Common myeloid progenitor, CD34-positive (primary cell): Measurements from ENCODE around the gene TMEM175.

Experiments used
- CTCF ChIA-PET: fragments of 350-600 bp; sonication (Branson Sonifier 250); formaldehyde crosslinking; loops from one replicate; lab custom pipeline; 2021; ENCODE audit warnings: antibody characterized with exemption; lab: Charles Lee
- POLR2A ChIA-PET: fragments of 350-600 bp; sonication (Branson Sonifier 250); formaldehyde crosslinking; loops from one replicate; lab custom pipeline; 2021; ENCODE audit warnings: antibody characterized with exemption; lab: Charles Lee
- DNase-seq, 3 donors: peaks; one replicate each; pipeline versions ENCODE4 v3.0.0 to v3.0.0-alpha.2; 2013
- H3K27ac ChIP-seq, 2 experiments: 1 replicate in 1 of 2; 2 replicates in 1 of 2; pipeline ENCODE4 v1.7.0; 2013; ENCODE audit warnings: inconsistent platforms in 2 of 2, low read length in 2 of 2, mild to moderate bottlenecking in 2 of 2, low read depth in 1 of 2, moderate library complexity in 1 of 2; ENCODE audit not compliant: severe bottlenecking in 2 of 2, insufficient read depth in 1 of 2, poor library complexity in 1 of 2
- H3K27me3 ChIP-seq, 5 experiments: replicated peaks in 2 of 5; 1 replicate in 3 of 5; 2 replicates in 2 of 5; pipeline versions ENCODE4 v1.6.1 to v1.7.0; 2013; ENCODE audit warnings: low read length in 4 of 5, mild to moderate bottlenecking in 2 of 5, moderate library complexity in 2 of 5, inconsistent platforms in 1 of 5; ENCODE audit not compliant: insufficient read depth in 5 of 5, control insufficient read depth in 4 of 5
- H3K36me3 ChIP-seq, 4 experiments: 1 replicate in 2 of 4; 2 replicates in 2 of 4; pipeline versions ENCODE4 v1.6.1 to v1.7.0; 2013; ENCODE audit warnings: low read length in 3 of 4, control low read depth in 1 of 4, mild to moderate bottlenecking in 1 of 4; ENCODE audit not compliant: control insufficient read depth in 4 of 4, insufficient read depth in 4 of 4
- H3K4me1 ChIP-seq, 4 experiments: 1 replicate in 3 of 4; 2 replicates in 1 of 4; pipeline versions ENCODE4 v1.6.1 to v1.7.1; 2013; ENCODE audit warnings: low read length in 3 of 4, mild to moderate bottlenecking in 3 of 4, control low read depth in 1 of 4, inconsistent platforms in 1 of 4, moderate library complexity in 1 of 4; ENCODE audit not compliant: control insufficient read depth in 4 of 4, insufficient read depth in 4 of 4; ENCODE audit errors: control extremely low read depth in 1 of 4
- H3K4me3 ChIP-seq, 7 experiments: 1 replicate in 4 of 7; 2 replicates in 3 of 7; pipeline versions ENCODE4 v1.5.1 to v1.7.0; 2013; ENCODE audit warnings: mild to moderate bottlenecking in 7 of 7, low read length in 6 of 7, moderate library complexity in 6 of 7, inconsistent platforms in 2 of 7, low read depth in 2 of 7, control low read depth in 1 of 7; ENCODE audit not compliant: insufficient read depth in 4 of 7, control insufficient read depth in 1 of 7; ENCODE audit errors: extremely low read depth in 1 of 7
- H3K9me3 ChIP-seq, 5 experiments: 1 replicate in 4 of 5; 2 replicates in 1 of 5; pipeline versions ENCODE4 v1.6.1 to v1.7.1; 2013; ENCODE audit warnings: low read length in 4 of 5, mild to moderate bottlenecking in 2 of 5, inconsistent platforms in 1 of 5, low read depth in 1 of 5, moderate library complexity in 1 of 5; ENCODE audit not compliant: control insufficient read depth in 4 of 5, insufficient read depth in 2 of 5; ENCODE audit errors: control extremely low read depth in 1 of 5
- WGBS: methylation state at CpG from one replicate; pipeline ENCODE4 v1.1.5; 2013; ENCODE audit not compliant: insufficient coverage; 5-methylcytosine and 5-hydroxymethylcytosine counted together

The TMEM175 gene

DNA sequence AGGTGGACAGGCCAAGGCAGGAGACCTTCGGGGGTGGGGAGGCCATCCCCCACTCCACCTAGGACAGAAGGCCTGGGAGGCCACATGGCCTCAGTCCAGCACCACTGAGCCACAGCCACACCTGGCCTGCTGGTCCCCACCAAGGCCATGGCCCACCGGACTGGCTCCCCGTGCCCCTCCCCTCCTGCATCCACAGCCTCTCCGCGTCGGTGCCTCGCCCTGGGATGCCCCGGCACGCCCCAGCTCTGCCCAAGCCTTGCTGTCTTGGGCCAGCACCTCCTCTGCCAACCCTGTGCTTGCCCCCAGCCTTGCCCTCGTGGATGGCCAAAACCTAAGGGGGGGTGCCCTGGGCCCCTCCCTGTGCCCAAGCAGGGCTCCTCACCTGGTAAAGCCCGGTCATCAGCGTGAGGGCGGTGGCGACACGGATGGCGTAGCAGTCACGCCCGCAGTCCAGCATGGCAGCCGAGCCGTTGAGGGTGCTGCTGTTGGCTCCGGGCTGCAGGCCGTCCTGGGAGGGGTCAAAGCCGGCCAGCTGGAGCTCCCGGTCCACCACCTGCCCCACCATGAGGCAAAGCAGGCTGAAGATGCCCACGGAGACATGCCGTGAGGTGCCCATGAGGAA lies 58.6 kb downstream of the TMEM175 start:
- Histone ChIP-seq H3K9me3 (no peaks in the 10 kb centered on the region), H3K4me3 (no peak overlapping the region), H3K4me1 (peaks cover 6 to 20% (median 16%) of the 10 kb centered on the region in 4 experiments), H3K27me3 (peaks cover 0 to 6% (median 2%) of the 10 kb centered on the region in 5 experiments), H3K27ac (no peak overlapping the region), H3K36me3 (peaks cover 0 to 26% (median 13%) of the 10 kb centered on the region in 4 experiments)
- 94% methylated on average over 22 of the region's 26 CpGs for WGBS
- ChIA-PET CTCF (no interaction called here), POLR2A (no interaction called here)
- DNase-seq, result no peak

- H3K9me3 ChIP-seq, result no peaks in the 10 kb centered on the region
- POLR2A ChIA-PET, result no interaction called here
- 97% methylated on average over 48 of the region's 50 CpGs for WGBS
- H3K4me1 ChIP-seq, result peaks cover 0 to 13% (median 8%) of the 10 kb centered on the region in 4 experiments
- CTCF ChIA-PET, result interaction anchor here (0.6 kb wide), 1 partner anchor 189 kb away, joined by 3 read pairs; no protein-coding TSS in a partner anchor
- peaks cover 0 to 14% (median 7%) of the 10 kb centered on the region in 5 experiments for H3K27me3 ChIP-seq
- peak overlapping the region in 1 of 2 experiments; percentile 66 for H3K27ac ChIP-seq
- no peak for DNase-seq
- H3K4me3 ChIP-seq, result no peak overlapping the region
- peaks cover 0 to 26% (median 13%) of the 10 kb centered on the region in 4 experiments for H3K36me3 ChIP-seq
Observed at GRCh38 chr4:991451-992296, 59.4 kb downstream of the TMEM175 start.

DNA sequence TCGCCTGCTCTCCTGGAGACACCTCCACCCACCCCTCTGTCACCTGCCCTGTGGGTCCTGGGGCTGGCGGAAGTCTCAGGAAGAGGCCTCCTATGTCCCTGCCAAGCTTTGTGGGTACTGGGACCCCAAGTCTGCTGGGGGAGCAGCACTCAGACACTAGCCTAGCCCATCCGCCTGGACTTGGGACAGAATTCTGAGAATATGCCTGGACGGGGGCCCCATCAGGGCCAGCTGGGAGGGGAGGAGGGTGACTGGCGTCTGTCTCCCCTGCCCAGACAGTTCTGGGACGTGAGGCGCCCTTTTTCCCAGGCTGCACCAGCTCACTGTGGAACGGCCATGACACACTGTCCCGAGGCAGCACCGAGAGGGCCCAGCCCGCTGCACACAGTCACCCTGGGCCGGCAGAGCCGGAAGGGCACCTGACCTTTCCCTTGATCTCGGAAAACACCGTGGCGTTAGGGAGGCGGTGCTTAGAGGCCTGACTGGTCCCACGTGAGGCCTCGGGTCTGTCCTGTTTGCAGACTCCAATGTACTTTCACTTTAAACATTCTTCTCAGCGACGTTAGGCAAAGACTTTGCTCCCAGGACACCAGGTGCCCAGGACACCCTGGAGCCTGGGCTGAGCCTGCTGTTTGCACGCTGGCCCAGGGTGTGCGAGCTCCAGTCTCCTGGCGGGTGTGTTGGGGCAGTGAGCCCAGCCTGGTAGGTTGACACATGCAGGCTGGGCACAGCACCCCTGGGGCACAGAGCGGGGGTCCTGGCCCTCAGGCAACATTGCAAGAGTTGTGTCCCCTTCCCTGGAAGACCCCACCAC lies 60.2 kb downstream of the TMEM175 start:
- 95% methylated on average over 22 of the region's 25 CpGs for WGBS
- Histone ChIP-seq H3K9me3 (no peaks in the 10 kb centered on the region), H3K4me1 (peaks cover 0 to 13% (median 8%) of the 10 kb centered on the region in 4 experiments), H3K36me3 (peaks cover 0 to 26% (median 13%) of the 10 kb centered on the region in 4 experiments), H3K27ac (peak overlapping the region in 1 of 2 experiments; percentile 66), H3K27me3 (peaks cover 0 to 21% (median 7%) of the 10 kb centered on the region in 5 experiments), H3K4me3 (no peak overlapping the region)
- ChIA-PET POLR2A (no interaction called here), CTCF (interaction anchor here (0.6 kb wide), 1 partner anchor 190 kb away, joined by 3 read pairs; no protein-coding TSS in a partner anchor)
- DNase-seq, result no peak

DNA sequence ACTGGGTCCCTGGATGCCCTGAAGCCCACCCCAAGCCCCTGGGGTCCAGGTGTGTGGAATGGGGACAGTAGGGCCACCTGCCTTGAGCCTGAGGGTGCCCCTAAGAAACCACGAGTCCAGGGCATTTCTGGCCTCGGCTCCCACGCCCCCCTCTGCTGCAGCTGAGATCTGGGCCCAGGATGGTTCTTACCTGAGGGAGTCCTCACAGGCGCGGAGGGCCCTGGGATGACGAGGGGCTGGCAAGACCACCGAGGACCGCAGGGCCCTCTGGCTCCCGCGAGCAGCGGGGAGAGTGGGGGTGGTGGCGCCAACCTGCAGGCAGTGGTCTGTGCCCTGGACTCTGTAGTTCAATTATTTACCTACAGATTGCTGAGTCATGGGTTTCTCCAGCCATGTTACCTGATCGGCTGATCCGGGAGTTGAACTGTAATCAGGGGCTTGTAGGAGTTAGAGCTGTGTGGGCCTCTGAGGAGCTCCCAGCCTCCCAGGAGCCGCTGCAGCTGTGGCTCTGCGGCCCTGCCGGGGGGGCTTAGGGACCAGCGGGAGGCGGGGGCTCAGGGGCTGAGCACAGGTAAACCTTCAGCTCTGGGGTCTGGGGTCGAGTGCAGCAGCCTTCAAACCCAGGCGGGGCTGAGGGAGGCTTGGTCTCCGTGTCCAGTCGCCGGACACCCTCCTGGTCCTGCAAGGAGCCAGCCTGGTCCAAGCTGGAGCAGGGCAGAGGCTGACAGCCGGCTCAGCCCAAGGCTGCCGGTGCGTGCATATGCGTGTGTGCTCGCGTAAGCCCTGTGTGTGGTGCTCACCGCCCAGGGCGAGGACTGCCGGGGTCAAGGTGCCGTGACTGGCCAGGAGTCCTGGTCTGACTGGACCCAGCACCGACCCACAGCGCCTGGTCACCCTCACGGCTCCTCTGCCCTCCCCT lies 61.1 kb downstream of the TMEM175 start, which contains the start of gene SLC26A1:
TSS of gene SLC26A1 (minus strand) at position 294 of the 919 bp plus-strand sequence. CDS start 1,701 bp downstream, outside the sequence.
- Histone ChIP-seq H3K4me1 (peaks cover 0 to 11% (median 7%) of the 10 kb centered on the region in 4 experiments), H3K9me3 (no peaks in the 10 kb centered on the region), H3K4me3 (no peak within 1 kb of the TSS), H3K27me3 (peaks cover 0 to 30% (median 10%) of the 10 kb centered on the region in 5 experiments), H3K27ac (peak within 1 kb of the TSS in 1 of 2 experiments; percentile 66), H3K36me3 (peaks cover 0 to 26% (median 13%) of the 10 kb centered on the region in 4 experiments)
- 95% methylated on average over 27 of the region's 37 CpGs for WGBS
- DNase-seq, result no peak
- CTCF ChIA-PET, result no interaction called here
- POLR2A ChIA-PET, result interaction anchor here (0.6 kb wide), 1 partner anchor 187 kb away, joined by 3 read pairs; no protein-coding TSS in a partner anchor

- peaks cover 0 to 50% (median 15%) of the 10 kb centered on the region in 5 experiments for H3K27me3 ChIP-seq
- 97% methylated on average over 19 of the region's 23 CpGs for WGBS
- peaks cover 0 to 15% (median 4%) of the 10 kb centered on the region in 4 experiments for H3K36me3 ChIP-seq
- no peak overlapping the region for H3K4me3 ChIP-seq
- CTCF ChIA-PET, result interaction anchor here (0.6 to 1.2 kb wide), 3 partner anchors 10 to 19 kb away, joined by 3 read pairs; no protein-coding TSS in a partner anchor
- peaks cover 0 to 11% (median 7%) of the 10 kb centered on the region in 4 experiments for H3K4me1 ChIP-seq
- H3K9me3 ChIP-seq, result no peaks in the 10 kb centered on the region
- peak overlapping the region in 1 of 2 experiments; percentile 49 for H3K27ac ChIP-seq
- POLR2A ChIA-PET, result no interaction called here
- no peak for DNase-seq
Observed at GRCh38 chr4:995311-996026, 63.2 kb downstream of the TMEM175 start.
